Right cardiac atrium (tissue), 5 donors: ENCODE measurements around the gene HS3ST5. TPM values are rescaled to one million over a fixed set of nuclear protein-coding genes. Genes with fewer than 3 reads are reported as not detected.

Source experiments
- ATAC-seq, 2 donors: fragments of 200-7000 bp; cut with Tn5 transposase; one replicate each; pipeline versions ENCODE4 v1.8.0 to v1.9.1; 2020; ENCODE audit warnings: moderate library complexity in 2 of 2, mild to moderate bottlenecking in 1 of 2
- DNase-seq, 3 donors: peaks; one replicate each; pipeline ENCODE4 v3.0.0-alpha.2; 2020
- H3K27ac ChIP-seq: one replicate; pipeline ENCODE4 v1.5.1; 2013; ENCODE audit warnings: mild to moderate bottlenecking, low read length, control low read depth, moderate library complexity
- H3K27me3 ChIP-seq: one replicate; pipeline ENCODE4 v1.6.1; 2013; ENCODE audit not compliant: control insufficient read depth, insufficient read depth
- H3K4me1 ChIP-seq: one replicate; pipeline ENCODE4 v1.6.1; 2013; ENCODE audit warnings: low read length; ENCODE audit not compliant: control insufficient read depth, insufficient read depth
- H3K4me3 ChIP-seq: one replicate; pipeline ENCODE4 v1.5.1; 2013; ENCODE audit warnings: low read length, control low read depth
- H3K9me3 ChIP-seq: one replicate; pipeline ENCODE4 v1.6.1; 2013; ENCODE audit warnings: low read length; ENCODE audit not compliant: control insufficient read depth
- WGBS: extraction: QIAGEN DNeasy Blood & Tissue Kit; methylation state at CpG from one replicate; pipeline ENCODE4 v1.1.7; 2013; 5-methylcytosine and 5-hydroxymethylcytosine counted together
- intact Hi-C, 4 donors: fragments of 100-400 bp; cut with DNase I; formaldehyde crosslinking; loops; one replicate each; pipeline versions ENCODE4 v1.11.0 to v1.14.0; 2022 to 2023
- polyA plus RNA-seq: library from polyadenylated mRNA; stranded (reverse); fragments of 200-250 nt; gene quantifications from one replicate; pipeline ENCODE4 v1.2.3, GENCODE V29; 2013
- total RNA-seq, 4 donors: library from RNA; stranded (reverse); fragmentation: NEBNext Ultra II Directional; extraction: Animal tissue kit (Norgen Biotek cat#: 25700); gene quantifications; one replicate each; pipeline ENCODE4 v1.2.1, GENCODE V29; 2021
- donor health status: healthy with polysubstance abuse.
- donor health status: DM: no; HTN: yes; CAD: no.
- donor health status: DM: no; HTN: no; CAD: no.
- donor health status: DM: no; HTN: yes; CAD: no; lungs with severe emphysema.
- donor health status: DM: yes; HTN: yes; CAD: no.

HS3ST5 gene
- total and polyA plus RNA-seq, 5 donors = not detected

DNA sequence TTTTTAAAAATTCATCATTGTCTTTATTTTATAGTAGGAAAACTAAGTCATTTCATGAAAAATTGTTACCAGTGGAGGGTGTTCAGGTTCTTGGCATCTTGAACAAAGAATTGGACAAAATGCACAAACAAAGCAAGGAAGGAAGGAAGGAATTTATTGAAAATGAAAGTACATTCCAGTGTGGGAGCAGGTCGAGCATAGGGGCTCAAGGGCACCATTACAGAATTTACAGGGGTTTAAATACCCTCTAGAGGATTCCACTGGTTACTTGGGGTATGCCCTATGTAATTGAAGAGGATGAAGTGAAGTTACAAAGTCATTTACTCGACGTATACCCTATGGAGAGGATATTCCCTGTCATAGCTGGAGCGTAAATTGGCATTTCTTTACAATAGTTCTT lies 334.5 kb downstream of the HS3ST5 start:
- DNase-seq = no peak
- Histone ChIP-seq H3K4me3 (no peak overlapping the region), H3K27ac (no peak overlapping the region), H3K4me1 (no peaks in the 10 kb centered on the region), H3K27me3 (no peaks in the 10 kb centered on the region), H3K9me3 (no peaks in the 10 kb centered on the region)
- intact Hi-C loops = no loop called here
- 74% methylated on average over 4 of the region's 4 CpGs for WGBS
- no peak for ATAC-seq

DNA sequence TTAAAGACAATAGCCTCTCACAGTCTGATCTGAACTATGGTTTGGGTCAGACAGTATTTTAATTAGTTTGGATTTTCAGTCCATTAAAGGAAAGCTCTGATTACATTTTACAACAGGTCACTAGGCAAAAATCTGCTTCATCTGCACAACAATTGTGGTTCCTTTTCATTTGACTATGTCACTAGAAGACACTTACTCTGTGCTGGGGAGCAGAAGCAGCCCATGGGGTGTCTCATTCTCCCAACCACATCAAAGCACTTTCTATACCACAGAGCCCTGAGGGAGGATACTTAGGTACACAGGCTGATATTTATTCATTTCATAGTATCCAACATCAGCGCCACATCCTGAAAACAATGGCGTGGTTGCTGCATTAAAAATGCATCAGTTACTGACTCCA lies 335.3 kb downstream of the HS3ST5 start:
- 98% methylated on average over 2 of the region's 2 CpGs for WGBS

More for the DNA sequence above, 335.3 kb downstream of the HS3ST5 start:
- no peak for DNase-seq
- H3K4me3 ChIP-seq = no peak overlapping the region
- no peak overlapping the region for H3K27ac ChIP-seq
- intact Hi-C loops = no loop called here
- ATAC-seq = no peak
- no peaks in the 10 kb centered on the region for H3K9me3 ChIP-seq
- no peaks in the 10 kb centered on the region for H3K4me1 ChIP-seq
- no peaks in the 10 kb centered on the region for H3K27me3 ChIP-seq
